Measurements from ENCODE around the gene ZNF544. TPM values are rescaled to one million over a fixed set of nuclear protein-coding genes. Genes with fewer than 3 reads are reported as not detected.
"Not testable (repeated sequence)": the region's sequence is repeated elsewhere in the genome, so short reads cannot be mapped to it uniquely, and the experiment has no call there.

ZNF544 gene
- total RNA-seq, 6 experiments from 2014 or later = 6.1 to 16.5 (median 10.7) TPM

DNA sequence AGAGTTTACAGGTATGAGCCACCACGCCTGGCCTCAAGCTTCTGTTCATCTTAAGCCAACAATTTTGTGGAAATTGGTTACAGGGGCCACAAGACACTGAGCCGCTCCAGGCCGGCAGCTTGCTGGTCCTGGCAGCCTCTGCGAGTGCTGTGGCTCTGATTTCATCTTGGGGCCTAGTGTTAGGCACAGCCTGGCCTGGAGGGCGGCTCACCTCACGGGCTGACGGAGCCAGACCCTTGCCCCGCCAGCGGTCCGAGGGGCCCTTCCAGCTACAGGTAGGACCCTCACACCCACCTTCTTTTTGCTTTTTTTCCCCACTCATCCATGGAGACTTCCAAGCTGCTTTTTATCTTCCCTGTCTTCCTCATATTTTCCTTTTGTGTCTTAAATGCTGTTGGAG lies 8.6 kb downstream of the ZNF544 start:
- DNase-seq = no peak
- H3K27me3 ChIP-seq = no peaks in the 10 kb centered on the region
- ATAC-seq = no peak
- peaks cover 0 to 5% (median 1%) of the 10 kb centered on the region in 4 donors for H3K9me3 ChIP-seq
- H3K27ac ChIP-seq = no peak overlapping the region
- no CpG with 5 or more reads among the region's 10 CpGs for WGBS (ENCODE audit: insufficient coverage, low coverage, low lambda C conversion rate, missing lambda C conversion rate)
- TF ChIP-seq, protein P1, sequence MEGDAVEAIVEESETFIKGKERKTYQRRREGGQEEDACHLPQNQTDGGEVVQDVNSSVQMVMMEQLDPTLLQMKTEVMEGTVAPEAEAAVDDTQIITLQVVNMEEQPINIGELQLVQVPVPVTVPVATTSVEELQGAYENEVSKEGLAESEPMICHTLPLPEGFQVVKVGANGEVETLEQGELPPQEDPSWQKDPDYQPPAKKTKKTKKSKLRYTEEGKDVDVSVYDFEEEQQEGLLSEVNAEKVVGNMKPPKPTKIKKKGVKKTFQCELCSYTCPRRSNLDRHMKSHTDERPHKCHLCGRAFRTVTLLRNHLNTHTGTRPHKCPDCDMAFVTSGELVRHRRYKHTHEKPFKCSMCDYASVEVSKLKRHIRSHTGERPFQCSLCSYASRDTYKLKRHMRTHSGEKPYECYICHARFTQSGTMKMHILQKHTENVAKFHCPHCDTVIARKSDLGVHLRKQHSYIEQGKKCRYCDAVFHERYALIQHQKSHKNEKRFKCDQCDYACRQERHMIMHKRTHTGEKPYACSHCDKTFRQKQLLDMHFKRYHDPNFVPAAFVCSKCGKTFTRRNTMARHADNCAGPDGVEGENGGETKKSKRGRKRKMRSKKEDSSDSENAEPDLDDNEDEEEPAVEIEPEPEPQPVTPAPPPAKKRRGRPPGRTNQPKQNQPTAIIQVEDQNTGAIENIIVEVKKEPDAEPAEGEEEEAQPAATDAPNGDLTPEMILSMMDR (IDR thresholded peaks at IDR 0.05) = no peak
- no peaks in the 10 kb centered on the region for H3K4me1 ChIP-seq
- peaks cover 0 to 46% (median 9%) of the 10 kb centered on the region in 4 donors for H3K36me3 ChIP-seq
- intact Hi-C loops (cut with DNase I) = no loop called here
- H3K4me3 ChIP-seq = no peak overlapping the region

DNA sequence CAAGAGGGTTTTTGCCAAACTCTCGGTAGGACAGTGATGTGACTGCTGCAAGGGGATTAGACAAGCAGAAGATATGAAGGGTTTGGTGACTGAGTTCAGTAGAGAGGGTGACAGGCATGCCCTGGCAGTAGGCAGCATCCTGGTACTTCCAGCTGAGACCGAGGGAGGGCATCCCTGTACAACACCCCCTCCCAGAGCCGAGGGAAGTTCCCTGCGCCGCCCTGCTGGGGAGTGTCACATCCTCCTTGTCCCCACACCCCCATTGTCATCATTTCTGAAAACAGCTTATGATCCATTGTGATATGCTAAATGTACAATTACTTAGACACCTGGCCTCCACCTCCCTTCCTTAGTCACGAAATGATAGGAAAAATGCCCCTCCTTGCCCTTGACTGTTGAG lies 14.6 kb downstream of the ZNF544 start:
- intact Hi-C loops (cut with DNase I) = no loop called here
- no peak for DNase-seq
- H3K4me3 ChIP-seq = no peak overlapping the region
- 100% methylated on average over 3 of the region's 6 CpGs for WGBS (ENCODE audit: insufficient coverage, low coverage, low lambda C conversion rate, missing lambda C conversion rate)
- peaks cover 0 to 61% (median 26%) of the 10 kb centered on the region in 4 donors for H3K36me3 ChIP-seq
- H3K27me3 ChIP-seq = no peaks in the 10 kb centered on the region
- no peaks in the 10 kb centered on the region for H3K4me1 ChIP-seq
- no peak for ATAC-seq
- H3K27ac ChIP-seq = no peak overlapping the region
- TF ChIP-seq, protein P1 (IDR thresholded peaks at IDR 0.05) = no peak
- H3K9me3 ChIP-seq = peaks cover 0 to 21% (median 11%) of the 10 kb centered on the region in 4 donors

DNA sequence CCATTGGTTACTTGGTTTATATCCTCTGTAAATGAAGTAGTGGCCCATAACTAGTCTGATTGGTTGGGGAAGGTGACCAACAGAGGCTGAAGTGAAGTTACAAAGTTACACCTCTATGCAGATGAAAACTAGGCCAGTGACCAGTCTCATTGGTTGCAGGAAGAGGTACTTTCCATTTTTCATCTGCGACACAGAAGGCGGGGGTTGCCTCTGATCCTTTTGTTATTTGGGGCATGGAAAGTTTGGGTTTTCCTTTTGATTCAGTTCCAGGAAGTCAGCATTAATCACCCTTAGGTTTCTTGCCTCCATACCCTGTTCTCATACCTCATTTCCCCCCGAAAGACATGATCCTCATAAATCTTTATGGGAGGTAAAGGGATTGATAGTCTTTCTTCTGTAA lies 20.2 kb downstream of the ZNF544 start:
- ATAC-seq = no peak
- Histone ChIP-seq H3K4me1 (no peaks in the 10 kb centered on the region), H3K27me3 (no peaks in the 10 kb centered on the region), H3K4me3 (no peak overlapping the region), H3K36me3 (peaks cover 0 to 74% (median 29%) of the 10 kb centered on the region in 4 donors), H3K9me3 (peaks cover 0 to 65% (median 29%) of the 10 kb centered on the region in 4 donors), H3K27ac (no peak overlapping the region)
- DNase-seq = no peak
- TF ChIP-seq POLR2A (IDR thresholded peaks at IDR 0.05) = no peak
- intact Hi-C loops (cut with DNase I) = no loop called here
- 100% methylated on average over 2 of the region's 3 CpGs for WGBS (ENCODE audit: insufficient coverage, low coverage, low lambda C conversion rate, missing lambda C conversion rate)

DNA sequence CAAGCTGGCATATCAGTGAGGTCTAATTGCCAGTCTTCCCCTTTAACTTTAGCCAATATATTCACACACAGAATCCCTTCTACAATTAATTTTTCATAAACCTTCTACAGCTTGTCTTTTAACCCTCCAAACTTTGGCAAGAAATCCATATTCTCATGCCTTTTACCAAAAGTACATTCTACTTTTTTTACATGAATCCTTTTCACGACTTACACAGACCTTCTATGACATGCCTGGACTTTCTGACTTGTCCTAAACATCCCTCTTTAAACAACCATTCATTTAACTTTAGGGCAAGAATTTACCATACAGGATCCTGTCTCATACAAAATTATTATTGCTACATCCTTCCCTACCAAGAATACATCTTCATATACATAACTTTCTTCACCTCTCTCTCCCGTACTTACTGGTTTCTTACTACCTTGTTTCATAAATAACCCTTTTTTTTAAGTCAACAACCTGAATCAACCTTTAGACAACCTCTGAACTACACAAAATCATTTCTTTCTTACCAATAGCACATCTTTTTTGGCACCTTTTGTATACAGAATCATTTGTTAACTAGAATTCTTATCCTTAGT lies 23.5 kb downstream of the ZNF544 start:
- no peak for TF ChIP-seq POLR2A (IDR thresholded peaks at IDR 0.05)
- TF ChIP-seq, protein P1 (IDR thresholded peaks at IDR 0.05) = no peak
- intact Hi-C loops (cut with DNase I) = no loop called here
- 100% methylated on average over 2 of the region's 2 CpGs for WGBS (ENCODE audit: insufficient coverage, low coverage, low lambda C conversion rate, missing lambda C conversion rate)
- Histone ChIP-seq H3K4me3 (no peak overlapping the region), H3K9me3 (peaks cover 0 to 75% (median 27%) of the 10 kb centered on the region in 4 donors), H3K4me1 (no peaks in the 10 kb centered on the region), H3K27me3 (no peaks in the 10 kb centered on the region), H3K36me3 (peaks cover 0 to 58% (median 13%) of the 10 kb centered on the region in 4 donors), H3K27ac (no peak overlapping the region)
- ATAC-seq (no peak), DNase-seq (no peak)

DNA sequence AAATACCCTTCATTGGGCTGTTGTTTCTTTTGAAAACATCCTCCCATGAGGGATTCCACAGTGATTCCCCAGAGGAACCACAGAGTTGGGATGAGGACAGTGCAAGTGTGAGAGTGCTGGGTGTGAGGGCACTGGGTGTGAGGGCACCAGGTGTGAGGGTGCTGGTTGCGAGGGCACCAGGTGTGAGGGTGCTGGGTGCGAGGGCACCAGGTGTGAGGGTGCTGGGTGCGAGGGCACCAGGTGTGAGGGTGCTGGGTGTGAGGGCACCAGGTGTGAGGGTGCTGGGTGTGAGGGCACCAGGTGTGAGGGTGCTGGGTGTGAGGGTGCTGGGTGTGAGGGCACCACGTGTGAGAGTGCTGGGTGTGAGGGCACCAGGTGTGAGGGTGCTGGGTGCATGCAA lies 29.5 kb downstream of the ZNF544 start:
- intact Hi-C loops (cut with DNase I); H3K27me3 ChIP-seq; H3K4me1 ChIP-seq; H3K27ac ChIP-seq; DNase-seq; ATAC-seq; H3K4me3 ChIP-seq: not testable (repeated sequence)
- peaks cover 0 to 50% (median 6%) of the 10 kb centered on the region in 4 donors for H3K36me3 ChIP-seq
- WGBS (ENCODE audit: insufficient coverage, low coverage, low lambda C conversion rate, missing lambda C conversion rate) = 0% methylated on average over 1 of the region's 4 CpGs
- H3K9me3 ChIP-seq = peaks cover 9 to 80% (median 46%) of the 10 kb centered on the region in 4 donors

Data from right lobe of liver (tissue), 6 donors.